IPS-NIHi11 (cell line): ENCODE results near the gene FAM171A2.
A peak's percentile ranks its signal among the peaks of the same experiment; 100 is the strongest.

Experiments used
- DNase-seq: peaks from one replicate; pipeline ENCODE4 v3.0.0; 2012; ENCODE audit warnings: mixed read lengths, low spot score

Gene FAM171A2

GRCh38 chr17:44323359-44324091 lies 40.1 kb downstream of the FAM171A2 start:
- no peak for DNase-seq

DNA sequence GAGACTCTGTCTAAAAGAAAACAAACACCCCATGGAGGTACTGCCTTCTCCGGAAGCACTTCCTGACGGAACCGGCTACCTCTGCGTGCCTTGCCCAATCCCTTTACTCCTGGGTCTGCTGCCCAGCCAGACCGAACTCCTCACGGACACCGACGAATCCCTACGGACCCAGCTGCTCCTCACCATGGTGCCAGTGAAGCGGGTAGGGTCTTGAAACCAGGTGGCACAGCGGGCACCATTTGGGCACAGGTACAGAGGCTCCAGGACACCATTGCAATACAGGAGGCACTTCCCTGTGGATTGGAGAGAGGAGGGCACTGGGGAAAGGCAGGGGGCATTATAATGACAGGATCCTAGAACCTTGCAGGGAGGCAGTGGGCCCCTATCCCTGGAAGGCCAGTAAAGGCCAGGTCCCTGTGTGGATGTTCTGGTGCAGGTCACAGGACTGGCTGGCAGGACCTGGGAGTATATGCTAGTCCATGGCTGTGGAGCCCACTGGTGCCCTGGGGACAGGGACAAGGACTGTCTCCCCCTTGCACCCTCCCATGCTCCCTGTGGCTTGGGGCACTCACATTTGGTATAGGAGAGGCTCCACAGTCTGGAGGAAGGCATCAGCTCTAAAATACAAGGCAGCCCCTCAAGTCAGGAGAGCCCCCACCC lies 41.3 kb downstream of the FAM171A2 start:
- DNase-seq = no peak

DNA sequence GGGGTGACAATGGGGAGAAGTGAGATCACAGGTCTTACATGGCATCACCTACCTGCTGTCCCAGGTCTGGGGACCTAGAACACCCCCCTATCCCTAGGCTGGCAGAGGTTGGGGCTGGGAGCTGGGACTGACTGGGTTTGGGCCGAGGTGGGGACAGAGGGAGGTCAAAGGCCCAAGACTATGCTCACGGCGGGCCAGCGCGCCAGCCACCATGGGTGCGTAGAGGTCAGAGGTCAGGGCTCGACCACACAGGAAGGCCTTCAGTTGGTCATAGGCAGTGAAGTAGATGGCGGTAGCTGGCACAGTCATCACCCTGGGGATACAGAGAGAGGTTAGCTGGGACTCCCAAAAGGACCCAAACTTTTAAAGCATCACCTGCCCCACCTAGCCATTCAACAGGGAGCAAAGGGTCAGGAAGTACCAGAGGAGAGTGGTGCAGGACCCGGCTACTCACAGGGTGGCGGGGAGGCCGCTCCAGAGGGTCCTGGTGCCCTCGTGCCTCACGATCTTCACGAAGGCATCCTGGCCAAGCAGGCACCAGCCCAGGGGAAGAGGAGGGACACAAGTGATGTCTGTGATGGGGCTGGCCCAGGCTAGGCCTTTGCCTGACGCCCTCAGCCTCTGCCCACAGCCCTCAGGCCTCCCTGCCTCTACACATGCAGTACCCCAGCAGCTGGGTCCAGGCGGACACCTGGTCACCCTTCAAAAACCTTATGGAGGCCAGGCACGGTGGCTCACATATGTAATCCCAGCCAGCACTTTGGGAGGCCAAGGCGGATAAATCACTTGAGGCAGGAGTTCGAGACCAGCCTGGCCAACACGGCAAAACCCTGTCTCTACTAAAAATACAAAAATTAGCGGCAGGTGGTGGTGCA lies 42.2 kb downstream of the FAM171A2 start:
- DNase-seq = no peak

DNA sequence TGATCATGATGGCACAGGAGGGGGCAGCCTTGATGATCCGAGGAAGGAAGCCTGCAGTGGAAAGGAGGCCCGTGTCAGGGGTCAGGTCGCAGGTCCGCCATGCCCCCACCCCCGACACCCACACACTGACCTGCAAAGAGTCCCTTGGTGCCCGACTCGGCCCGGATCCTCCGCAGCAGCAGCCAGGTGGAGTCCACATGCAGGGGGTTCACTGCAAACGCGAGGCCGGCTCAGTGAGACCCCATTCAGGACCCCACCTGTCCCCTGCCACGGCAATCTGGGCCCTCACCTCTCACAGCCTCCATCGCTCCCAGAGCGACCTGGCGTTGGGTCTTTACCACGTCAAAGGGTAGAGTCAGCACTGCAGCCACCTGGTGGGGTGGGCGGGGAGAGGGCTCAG lies 43.6 kb downstream of the FAM171A2 start:
- DNase-seq = no peak

DNA sequence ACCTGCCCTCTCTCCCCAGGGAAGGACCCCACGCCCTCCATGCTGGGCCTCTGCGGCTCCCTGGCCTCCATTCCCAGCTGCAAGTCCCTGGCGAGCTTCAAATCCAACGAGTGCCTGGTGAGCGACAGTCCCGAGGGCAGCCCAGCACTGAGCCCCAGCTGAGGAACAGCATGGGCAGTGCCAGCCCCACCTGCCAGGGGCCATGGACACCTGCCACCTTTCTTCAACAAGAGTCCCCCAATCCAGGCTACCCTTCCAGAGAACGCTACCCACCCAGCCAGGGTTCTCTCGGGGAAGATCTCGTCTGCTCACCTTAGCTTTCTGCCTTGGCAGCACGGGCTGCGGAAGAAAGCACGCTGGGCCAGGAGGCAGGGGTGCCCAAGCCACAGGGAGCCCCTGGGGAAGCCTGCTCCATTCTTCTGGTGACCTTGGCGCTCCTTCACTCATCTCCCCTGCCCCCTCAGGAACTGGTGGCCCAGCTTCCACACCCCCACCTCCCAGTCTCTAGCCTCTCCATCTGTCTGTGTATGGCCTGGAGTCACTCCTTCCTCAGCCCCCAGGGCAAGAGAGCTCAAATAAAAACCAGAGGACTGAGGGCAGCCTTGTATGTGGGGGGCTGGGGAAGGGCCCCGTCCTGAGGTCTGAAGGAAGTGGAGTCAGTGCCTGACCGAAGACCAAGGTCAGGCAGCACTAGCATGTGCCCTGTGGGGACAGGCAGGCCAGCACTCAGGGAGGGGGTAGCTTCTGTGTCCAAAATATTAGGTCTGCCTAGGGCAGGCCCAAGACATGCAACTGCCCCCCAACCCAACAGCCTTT lies 45.4 kb downstream of the FAM171A2 start:
- no peak for DNase-seq

DNA sequence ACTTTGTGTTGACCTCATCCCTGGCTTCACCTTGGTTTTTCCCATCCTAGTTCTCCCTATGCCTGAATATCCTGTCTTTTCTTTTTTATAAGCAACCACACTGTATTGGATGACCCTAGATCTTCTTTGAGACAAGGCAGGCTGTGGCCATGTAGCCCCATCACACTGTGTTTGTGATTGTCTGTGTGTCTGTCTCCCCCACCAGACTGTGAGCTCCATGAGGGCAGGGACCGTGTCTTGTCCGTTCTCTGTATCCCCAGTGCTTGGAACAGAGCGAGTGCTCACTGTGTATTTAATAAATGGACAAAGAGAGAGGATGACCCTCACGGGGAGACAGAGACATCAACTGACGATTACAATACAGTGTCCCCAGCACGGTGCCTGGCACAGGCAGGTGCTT lies 46.1 kb downstream of the FAM171A2 start:
- DNase-seq = no peak

- DNase-seq = peak; percentile 92
Measured at GRCh38 chr17:44315760-44316731, 47.6 kb downstream of the FAM171A2 start.

- DNase-seq = peak; percentile 81
Measured at GRCh38 chr17:44314869-44315661, 48.6 kb downstream of the FAM171A2 start.

DNA sequence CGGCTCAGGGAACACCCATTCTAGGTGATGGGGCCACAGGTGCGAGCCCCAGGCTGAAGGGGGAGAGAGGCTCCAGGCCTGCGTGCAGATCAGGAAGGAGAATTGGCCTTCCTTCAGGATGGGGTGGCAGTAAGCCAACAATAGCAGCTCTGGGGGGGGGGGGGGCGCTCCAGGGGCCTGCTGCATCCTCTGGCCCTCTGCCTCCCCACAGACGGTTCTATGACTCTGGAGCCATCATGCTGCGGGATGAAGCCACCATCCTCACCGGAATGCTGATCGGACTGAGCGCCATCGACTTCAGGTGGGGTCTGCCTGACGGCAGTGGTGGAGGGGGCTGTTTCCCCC lies 49.2 kb downstream of the FAM171A2 start:
- no peak for DNase-seq

DNA sequence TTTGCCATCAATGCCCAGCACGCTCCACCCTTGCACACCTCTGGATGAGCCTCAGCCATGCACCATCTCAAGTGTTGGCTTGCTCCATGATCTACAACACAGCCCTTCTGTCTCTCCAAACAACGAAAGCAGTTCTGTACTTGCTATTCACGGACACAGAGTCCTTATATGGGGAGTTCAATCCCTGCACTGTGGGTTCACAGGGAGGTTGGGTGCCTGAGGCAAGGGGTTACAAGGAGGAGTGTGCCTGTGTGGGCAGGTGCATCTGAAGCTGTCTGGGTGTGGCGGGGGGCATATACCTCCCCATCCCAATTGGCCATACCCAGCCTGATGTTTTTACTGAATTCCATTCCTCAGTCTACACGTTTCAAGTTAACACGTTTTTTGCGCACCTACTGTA lies 49.6 kb downstream of the FAM171A2 start:
- no peak for DNase-seq

GRCh38 chr17:44312396-44313104 lies 51.1 kb downstream of the FAM171A2 start:
- DNase-seq = no peak

- DNase-seq = no peak
Measured at GRCh38 chr17:44311562-44312181, 52.0 kb downstream of the FAM171A2 start.

DNA sequence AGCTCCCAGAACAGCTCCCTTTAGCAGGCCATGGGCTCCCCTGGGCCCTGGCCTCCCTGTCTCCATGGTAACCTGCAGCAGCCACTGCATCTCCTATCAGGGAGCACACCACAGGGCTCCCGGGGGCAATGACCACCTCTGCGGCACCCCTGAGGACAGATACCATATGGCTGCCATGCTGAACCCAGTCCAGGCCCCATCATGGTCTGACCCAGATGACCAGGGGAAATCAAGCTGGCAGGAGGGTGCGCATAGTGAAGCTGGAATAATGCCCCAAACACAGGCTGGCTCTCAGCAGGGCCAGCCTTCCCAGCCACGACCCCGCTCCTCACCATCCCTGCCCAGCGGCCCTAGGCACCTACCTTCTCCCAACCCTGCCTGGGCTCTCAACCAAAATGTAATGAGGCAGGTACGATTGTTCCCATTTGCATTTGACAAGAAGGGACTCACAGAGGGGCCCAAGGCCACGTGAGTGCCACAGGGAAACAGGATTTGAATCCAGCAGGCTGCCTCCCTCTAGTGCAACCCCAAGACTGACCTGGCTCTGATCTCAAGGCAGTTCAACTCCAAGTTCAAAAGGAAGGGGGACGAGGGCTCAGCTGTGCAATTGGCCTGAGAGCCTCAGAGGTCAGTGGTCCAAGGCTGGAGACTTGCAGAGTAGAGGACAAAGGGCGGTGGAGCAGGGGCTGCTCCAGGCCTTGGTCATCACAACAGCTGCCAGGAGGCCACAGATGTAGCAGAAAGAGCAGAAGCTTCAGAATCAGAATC lies 52.9 kb downstream of the FAM171A2 start:
- no peak for DNase-seq

DNA sequence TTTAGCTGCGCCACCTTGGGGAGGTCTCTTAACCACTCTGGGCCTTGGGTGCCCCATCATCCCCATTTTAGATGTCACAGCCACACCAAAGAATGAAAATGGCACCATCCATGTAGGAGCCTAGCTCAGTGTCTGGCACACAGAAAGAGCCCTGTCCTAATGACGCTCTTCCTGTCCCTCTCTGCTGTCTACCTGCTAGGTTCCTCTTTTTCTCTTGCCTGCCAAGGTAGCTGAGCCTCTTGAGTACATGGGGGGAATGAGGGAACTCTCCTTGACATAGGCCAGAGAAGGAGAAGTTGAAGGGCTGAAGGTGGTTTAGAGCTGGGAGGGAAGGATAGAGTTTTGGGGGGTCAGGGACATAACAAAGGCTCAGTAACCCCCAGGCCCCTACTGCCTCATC lies 53.5 kb downstream of the FAM171A2 start:
- DNase-seq = no peak

GRCh38 chr17:44309472-44309871 lies 54.2 kb downstream of the FAM171A2 start:
- no peak for DNase-seq

DNA sequence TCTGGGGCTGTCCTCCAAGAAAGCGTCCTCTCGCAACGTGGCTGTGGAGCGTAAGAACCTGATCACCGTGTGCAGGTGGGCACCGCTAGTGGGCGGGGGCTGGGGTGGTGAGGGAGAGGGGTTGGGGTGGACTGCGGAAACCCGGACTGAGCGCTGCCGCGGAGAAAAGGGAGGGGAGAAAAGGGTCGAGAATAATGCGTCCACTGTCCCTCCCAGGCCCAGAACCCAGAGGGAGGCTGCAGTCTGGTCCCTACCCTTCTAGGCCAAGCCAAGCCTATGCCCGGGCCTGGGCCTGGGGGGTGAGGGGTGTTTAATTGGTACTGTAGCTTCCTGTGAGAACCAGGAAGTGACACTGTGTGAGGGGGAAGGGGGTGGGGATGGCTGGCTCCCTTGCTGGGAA lies 54.8 kb downstream of the FAM171A2 start:
- no peak for DNase-seq

GRCh38 chr17:44308320-44308818 lies 55.3 kb downstream of the FAM171A2 start, which contains the start of gene RUNDC3A:
TSS of gene RUNDC3A (plus strand) at chr17:44308601. CDS start at chr17:44308833, 232 bp downstream.
- peak; percentile 98 for DNase-seq
